ENCODE results near the gene CSRP2. TPM values are rescaled to one million over a fixed set of nuclear protein-coding genes. Genes with fewer than 3 reads are reported as not detected.

CSRP2 gene
- total and polyA plus RNA-seq, 2 experiments from 2014 or later: 257 to 558 TPM

DNA sequence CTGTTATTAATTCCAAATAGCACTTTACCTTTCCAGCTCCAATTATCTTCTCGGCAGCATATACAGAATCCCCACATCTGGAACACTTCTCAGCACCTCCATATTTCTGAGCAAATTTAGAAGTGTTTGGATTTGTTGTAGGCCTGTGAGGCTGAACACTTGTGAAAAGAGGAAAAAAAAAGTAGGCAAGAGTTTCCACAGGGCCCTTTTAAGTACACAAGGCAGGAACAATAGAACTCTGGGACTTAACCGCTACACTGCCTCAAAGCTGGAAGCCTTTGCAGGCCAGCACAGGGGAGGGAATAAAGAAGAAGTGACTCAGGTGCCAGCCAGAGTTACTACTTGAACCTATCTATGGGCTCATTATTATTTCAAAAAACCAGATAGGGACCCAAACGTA, 18.6 kb downstream of the CSRP2 start:
- Histone ChIP-seq H3K4me3 (no peak overlapping the region), H3K27me3 (no peaks in the 10 kb centered on the region), H3K4me1 (ENCODE audit: low read depth) (peaks cover 17% of the 10 kb centered on the region), H3K36me3 (peaks cover 34% of the 10 kb centered on the region), H3K27ac (peak overlapping the region; percentile 71), H3K9me3 (ENCODE audit: low read depth) (no peaks in the 10 kb centered on the region)
- TF ChIP-seq, protein P1, sequence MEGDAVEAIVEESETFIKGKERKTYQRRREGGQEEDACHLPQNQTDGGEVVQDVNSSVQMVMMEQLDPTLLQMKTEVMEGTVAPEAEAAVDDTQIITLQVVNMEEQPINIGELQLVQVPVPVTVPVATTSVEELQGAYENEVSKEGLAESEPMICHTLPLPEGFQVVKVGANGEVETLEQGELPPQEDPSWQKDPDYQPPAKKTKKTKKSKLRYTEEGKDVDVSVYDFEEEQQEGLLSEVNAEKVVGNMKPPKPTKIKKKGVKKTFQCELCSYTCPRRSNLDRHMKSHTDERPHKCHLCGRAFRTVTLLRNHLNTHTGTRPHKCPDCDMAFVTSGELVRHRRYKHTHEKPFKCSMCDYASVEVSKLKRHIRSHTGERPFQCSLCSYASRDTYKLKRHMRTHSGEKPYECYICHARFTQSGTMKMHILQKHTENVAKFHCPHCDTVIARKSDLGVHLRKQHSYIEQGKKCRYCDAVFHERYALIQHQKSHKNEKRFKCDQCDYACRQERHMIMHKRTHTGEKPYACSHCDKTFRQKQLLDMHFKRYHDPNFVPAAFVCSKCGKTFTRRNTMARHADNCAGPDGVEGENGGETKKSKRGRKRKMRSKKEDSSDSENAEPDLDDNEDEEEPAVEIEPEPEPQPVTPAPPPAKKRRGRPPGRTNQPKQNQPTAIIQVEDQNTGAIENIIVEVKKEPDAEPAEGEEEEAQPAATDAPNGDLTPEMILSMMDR (IDR thresholded peaks at IDR 0.05; ENCODE audit: low read depth, low read length): no peak
- no peak for DNase-seq (ENCODE audit: low read depth in 1 of 2, low spot score in 1 of 2)

DNA sequence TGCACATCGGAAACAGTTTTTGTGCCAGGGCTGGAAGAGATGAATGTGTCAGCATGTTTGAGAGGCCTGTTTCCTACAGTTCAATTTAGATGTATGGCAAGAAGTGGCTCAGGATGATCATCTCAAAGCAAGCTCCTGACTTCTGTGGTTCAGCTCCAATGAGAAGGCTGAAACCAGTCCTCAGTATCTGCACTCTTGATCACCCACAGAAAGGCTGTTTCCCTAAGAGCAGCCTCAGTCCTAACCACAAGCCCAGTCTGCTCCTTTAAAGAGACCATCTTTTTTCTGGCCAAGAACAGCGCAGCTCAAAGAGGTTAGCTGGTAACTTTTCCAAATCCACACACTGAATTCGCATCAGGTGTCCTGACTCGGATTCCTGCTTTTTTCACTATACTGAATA, 19.2 kb downstream of the CSRP2 start:
- Histone ChIP-seq H3K4me3 (no peak overlapping the region), H3K27me3 (no peaks in the 10 kb centered on the region), H3K4me1 (ENCODE audit: low read depth) (peaks cover 10% of the 10 kb centered on the region), H3K36me3 (peaks cover 34% of the 10 kb centered on the region), H3K9me3 (ENCODE audit: low read depth) (no peaks in the 10 kb centered on the region), H3K27ac (peak overlapping the region; percentile 71)
- DNase-seq (ENCODE audit: low read depth in 1 of 2, low spot score in 1 of 2): no peak
- TF ChIP-seq, protein P1 (IDR thresholded peaks at IDR 0.05; ENCODE audit: low read depth, low read length): no peak

DNA sequence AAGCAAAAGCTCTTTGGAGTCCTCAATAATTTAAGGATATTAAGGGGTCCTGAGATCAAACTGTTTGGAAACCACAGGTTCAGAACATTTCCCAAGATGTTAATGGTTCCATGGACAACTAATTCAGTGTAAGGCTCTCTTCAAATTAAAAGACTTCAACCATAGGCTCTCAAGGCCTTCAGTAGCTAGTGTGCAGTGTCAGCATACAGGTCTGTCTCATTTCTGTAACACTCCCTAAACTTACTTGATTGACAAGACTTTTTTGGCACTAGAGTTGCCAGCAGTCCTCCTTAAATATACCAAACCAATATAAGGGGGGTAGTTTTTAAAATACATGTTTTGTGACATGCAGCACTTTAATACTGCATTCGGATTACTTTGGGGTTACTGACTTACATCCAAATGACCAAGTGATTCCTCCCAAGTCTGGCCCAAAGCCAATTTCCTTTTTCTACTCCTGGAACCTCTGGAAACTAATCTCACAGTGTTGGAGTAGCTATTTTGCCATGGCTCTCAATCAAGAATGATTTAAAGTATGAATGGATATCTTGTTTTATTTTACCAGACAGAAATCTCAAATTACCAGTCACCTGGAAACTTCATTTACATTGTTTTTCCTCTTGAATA, 22.7 kb downstream of the CSRP2 start:
- Histone ChIP-seq H3K4me1 (ENCODE audit: low read depth) (no peaks in the 10 kb centered on the region), H3K36me3 (peaks cover 22% of the 10 kb centered on the region), H3K27ac (peak overlapping the region; percentile 68), H3K27me3 (no peaks in the 10 kb centered on the region), H3K9me3 (ENCODE audit: low read depth) (no peaks in the 10 kb centered on the region), H3K4me3 (no peak overlapping the region)
- no peak for DNase-seq (ENCODE audit: low read depth in 1 of 2, low spot score in 1 of 2)
- TF ChIP-seq, protein P1 (IDR thresholded peaks at IDR 0.05; ENCODE audit: low read depth, low read length): no peak

DNA sequence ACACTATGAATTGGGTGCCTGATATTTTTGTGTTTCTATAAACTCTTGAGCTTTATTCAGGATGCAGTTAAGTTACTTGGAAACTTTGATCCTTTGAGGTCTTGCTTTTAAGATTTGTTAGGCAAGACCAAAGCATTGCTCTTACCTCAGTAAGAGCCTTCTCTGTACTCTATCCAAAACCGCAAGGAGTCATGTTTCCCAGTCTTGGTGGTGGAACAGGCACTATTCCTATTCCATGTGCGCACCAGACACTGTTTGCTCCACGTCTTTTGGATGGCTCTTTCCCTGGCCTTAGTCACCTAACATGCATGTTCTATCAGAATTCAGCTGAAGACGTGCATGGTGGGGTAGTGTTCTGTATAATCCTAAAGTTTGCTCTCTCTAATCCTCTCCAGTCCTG, 23.5 kb downstream of the CSRP2 start:
- H3K9me3 ChIP-seq (ENCODE audit: low read depth): no peaks in the 10 kb centered on the region
- no peak for DNase-seq (ENCODE audit: low read depth in 1 of 2, low spot score in 1 of 2)
- peaks cover 25% of the 10 kb centered on the region for H3K36me3 ChIP-seq
- no peaks in the 10 kb centered on the region for H3K27me3 ChIP-seq
- no peak overlapping the region for H3K4me3 ChIP-seq
- peak overlapping the region; percentile 68 for H3K27ac ChIP-seq
- TF ChIP-seq, protein P1 (IDR thresholded peaks at IDR 0.05; ENCODE audit: low read depth, low read length): no peak
- no peaks in the 10 kb centered on the region for H3K4me1 ChIP-seq (ENCODE audit: low read depth)

DNA sequence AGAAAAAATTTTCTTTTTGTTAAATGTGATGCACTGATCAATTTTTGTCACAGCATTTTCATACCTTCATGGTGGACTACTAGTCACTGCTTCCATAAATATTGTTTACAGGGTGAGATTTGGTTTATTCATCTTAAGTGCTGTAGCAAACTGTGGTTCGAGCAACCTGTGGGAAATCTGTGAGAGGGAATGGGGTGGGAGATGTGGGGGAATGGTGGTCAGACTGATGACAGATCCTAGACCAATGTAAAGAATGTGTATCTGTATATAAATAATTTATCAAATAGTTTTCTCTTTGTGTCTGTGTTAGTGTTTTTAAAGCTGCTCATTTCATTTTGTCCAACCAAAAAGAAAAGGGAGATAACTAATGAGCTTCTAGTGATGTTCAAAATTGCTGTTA, 26.7 kb downstream of the CSRP2 start:
- H3K27ac ChIP-seq: no peak overlapping the region
- no peak for DNase-seq (ENCODE audit: low read depth in 1 of 2, low spot score in 1 of 2)
- no peaks in the 10 kb centered on the region for H3K4me1 ChIP-seq (ENCODE audit: low read depth)
- H3K9me3 ChIP-seq (ENCODE audit: low read depth): no peaks in the 10 kb centered on the region
- H3K4me3 ChIP-seq: no peak overlapping the region
- TF ChIP-seq, protein P1 (IDR thresholded peaks at IDR 0.05; ENCODE audit: low read depth, low read length): no peak
- peaks cover 20% of the 10 kb centered on the region for H3K36me3 ChIP-seq
- H3K27me3 ChIP-seq: no peaks in the 10 kb centered on the region

Data from cardiac muscle cell (in vitro differentiated cells and primary cell).